ENCODE results near the gene RGS7.

Gene RGS7

DNA sequence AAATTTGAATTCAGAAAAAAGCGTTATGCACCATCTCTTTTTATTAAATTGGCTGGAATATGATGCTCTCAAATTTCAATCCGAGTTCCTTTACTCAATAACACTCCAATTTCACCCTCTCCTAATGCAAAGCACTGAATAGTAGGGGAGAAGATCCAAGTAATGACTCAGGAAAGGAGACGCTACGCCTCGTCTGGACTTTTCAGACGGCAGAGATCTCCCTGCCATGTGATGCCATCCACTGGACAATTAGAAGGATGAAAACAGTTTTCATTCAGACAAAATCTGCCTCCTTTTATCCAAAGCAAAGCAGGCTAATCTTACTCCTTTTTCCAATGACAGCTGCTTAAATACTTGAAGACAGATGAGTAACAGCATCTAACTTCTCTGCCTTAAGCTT lies 502.6 kb downstream of the RGS7 start:
- Histone ChIP-seq H3K27ac (ENCODE audit: low read length) (no peak overlapping the region), H3K9ac (ENCODE audit: low read depth, low read length) (no peak overlapping the region), H3K4me1 (ENCODE audit: insufficient read depth, low read length) (no peaks in the 10 kb centered on the region), H3K9me3 (ENCODE audit: insufficient read depth, low read depth, low read length) (no peaks in the 10 kb centered on the region), H3K36me3 (ENCODE audit: insufficient read depth, low read depth, low read length) (no peaks in the 10 kb centered on the region), H3K4me3 (ENCODE audit: low read length) (no peak overlapping the region), H3K27me3 (ENCODE audit: insufficient read depth, low read length) (no peaks in the 10 kb centered on the region)

DNA sequence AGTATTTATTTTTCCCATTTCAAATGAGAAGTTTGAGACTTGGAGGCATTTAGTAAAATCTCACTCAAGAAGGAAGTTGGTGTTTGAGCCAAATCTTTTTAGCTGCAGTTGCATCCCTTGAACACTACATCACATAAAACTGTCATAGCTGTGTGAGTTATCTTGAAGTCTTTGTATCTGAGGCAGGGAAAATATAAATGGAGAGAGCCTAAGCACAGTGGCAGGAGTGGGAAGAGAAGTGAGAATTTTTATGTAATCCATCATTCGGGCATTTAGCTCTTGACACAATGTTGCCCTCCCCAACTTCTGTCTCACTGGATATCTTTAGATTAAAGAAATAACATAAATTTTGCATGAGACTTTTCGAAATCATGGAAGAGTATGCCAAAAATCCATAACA lies 509.7 kb downstream of the RGS7 start:
- H3K4me1 ChIP-seq (ENCODE audit: insufficient read depth, low read length) = no peaks in the 10 kb centered on the region
- H3K27me3 ChIP-seq (ENCODE audit: insufficient read depth, low read length) = no peaks in the 10 kb centered on the region
- H3K36me3 ChIP-seq (ENCODE audit: insufficient read depth, low read depth, low read length) = no peaks in the 10 kb centered on the region
- no peak overlapping the region for H3K27ac ChIP-seq (ENCODE audit: low read length)
- no peaks in the 10 kb centered on the region for H3K9me3 ChIP-seq (ENCODE audit: insufficient read depth, low read depth, low read length)
- no peak overlapping the region for H3K9ac ChIP-seq (ENCODE audit: low read depth, low read length)
- no peak overlapping the region for H3K4me3 ChIP-seq (ENCODE audit: low read length)

- Histone ChIP-seq H3K27me3 (ENCODE audit: insufficient read depth, low read length) (no peaks in the 10 kb centered on the region), H3K9ac (ENCODE audit: low read depth, low read length) (no peak overlapping the region), H3K4me1 (ENCODE audit: insufficient read depth, low read length) (no peaks in the 10 kb centered on the region), H3K27ac (ENCODE audit: low read length) (no peak overlapping the region), H3K36me3 (ENCODE audit: insufficient read depth, low read depth, low read length) (no peaks in the 10 kb centered on the region), H3K4me3 (ENCODE audit: low read length) (no peak overlapping the region), H3K9me3 (ENCODE audit: insufficient read depth, low read depth, low read length) (no peaks in the 10 kb centered on the region)
Observed at GRCh38 chr1:240844486-240844885, 512.5 kb downstream of the RGS7 start.

DNA sequence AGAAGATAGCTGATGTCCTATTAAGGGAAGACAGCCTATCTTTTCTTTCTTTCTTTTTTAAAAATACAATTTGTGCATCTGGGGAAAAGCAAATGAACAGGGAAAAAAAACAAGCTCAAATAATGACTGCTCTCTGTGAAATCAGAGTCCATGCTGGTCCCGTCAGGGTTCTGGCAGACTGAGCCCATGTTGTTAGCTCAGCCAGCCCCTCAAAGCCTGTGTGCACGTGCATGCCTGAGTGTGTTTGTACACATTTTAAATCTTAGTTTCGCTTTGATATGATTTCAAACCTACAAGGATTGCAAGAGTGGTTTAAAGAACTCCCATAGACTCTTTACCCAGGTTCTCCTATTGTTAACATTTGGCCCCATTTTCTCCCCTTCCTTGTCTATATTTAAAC lies 513.2 kb downstream of the RGS7 start:
- Histone ChIP-seq H3K27ac (ENCODE audit: low read length) (no peak overlapping the region), H3K36me3 (ENCODE audit: insufficient read depth, low read depth, low read length) (no peaks in the 10 kb centered on the region), H3K4me3 (ENCODE audit: low read length) (no peak overlapping the region), H3K4me1 (ENCODE audit: insufficient read depth, low read length) (no peaks in the 10 kb centered on the region), H3K27me3 (ENCODE audit: insufficient read depth, low read length) (no peaks in the 10 kb centered on the region), H3K9me3 (ENCODE audit: insufficient read depth, low read depth, low read length) (no peaks in the 10 kb centered on the region), H3K9ac (ENCODE audit: low read depth, low read length) (no peak overlapping the region)

DNA sequence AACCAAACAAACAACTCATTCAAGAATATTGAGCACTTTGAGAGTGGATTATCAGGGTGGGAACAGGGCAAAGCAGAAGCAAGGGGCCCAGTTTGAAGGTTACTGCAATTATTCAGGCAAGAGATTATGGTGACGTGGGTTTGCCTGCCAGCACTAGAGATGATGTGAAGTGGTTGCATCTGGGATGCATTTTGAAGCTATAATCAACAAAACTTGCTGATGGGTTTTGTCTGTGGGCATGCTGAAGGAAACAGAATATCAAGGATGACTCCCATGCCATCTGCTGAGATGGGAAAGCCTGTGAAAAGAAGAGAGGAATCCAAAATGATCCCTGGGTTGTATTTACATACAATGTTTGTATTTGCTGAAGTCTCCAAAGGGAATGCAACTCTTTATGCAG lies 520.7 kb downstream of the RGS7 start:
- Histone ChIP-seq H3K36me3 (ENCODE audit: insufficient read depth, low read depth, low read length) (no peaks in the 10 kb centered on the region), H3K27me3 (ENCODE audit: insufficient read depth, low read length) (no peaks in the 10 kb centered on the region), H3K9ac (ENCODE audit: low read depth, low read length) (no peak overlapping the region), H3K4me1 (ENCODE audit: insufficient read depth, low read length) (no peaks in the 10 kb centered on the region), H3K27ac (ENCODE audit: low read length) (no peak overlapping the region), H3K4me3 (ENCODE audit: low read length) (no peak overlapping the region), H3K9me3 (ENCODE audit: insufficient read depth, low read depth, low read length) (no peaks in the 10 kb centered on the region)

- H3K9ac ChIP-seq (ENCODE audit: low read depth, low read length) = no peak overlapping the region
- no peaks in the 10 kb centered on the region for H3K27me3 ChIP-seq (ENCODE audit: insufficient read depth, low read length)
- no peak overlapping the region for H3K27ac ChIP-seq (ENCODE audit: low read length)
- H3K36me3 ChIP-seq (ENCODE audit: insufficient read depth, low read depth, low read length) = no peaks in the 10 kb centered on the region
- no peak overlapping the region for H3K4me3 ChIP-seq (ENCODE audit: low read length)
- no peaks in the 10 kb centered on the region for H3K4me1 ChIP-seq (ENCODE audit: insufficient read depth, low read length)
- H3K9me3 ChIP-seq (ENCODE audit: insufficient read depth, low read depth, low read length) = no peaks in the 10 kb centered on the region
Observed at GRCh38 chr1:240835291-240835690, 521.7 kb downstream of the RGS7 start.

GRCh38 chr1:240833075-240833474 lies 523.9 kb downstream of the RGS7 start:
- Histone ChIP-seq H3K4me1 (ENCODE audit: insufficient read depth, low read length) (no peaks in the 10 kb centered on the region), H3K9ac (ENCODE audit: low read depth, low read length) (no peak overlapping the region), H3K4me3 (ENCODE audit: low read length) (no peak overlapping the region), H3K27me3 (ENCODE audit: insufficient read depth, low read length) (no peaks in the 10 kb centered on the region), H3K36me3 (ENCODE audit: insufficient read depth, low read depth, low read length) (no peaks in the 10 kb centered on the region), H3K27ac (ENCODE audit: low read length) (no peak overlapping the region), H3K9me3 (ENCODE audit: insufficient read depth, low read depth, low read length) (no peaks in the 10 kb centered on the region)

DNA sequence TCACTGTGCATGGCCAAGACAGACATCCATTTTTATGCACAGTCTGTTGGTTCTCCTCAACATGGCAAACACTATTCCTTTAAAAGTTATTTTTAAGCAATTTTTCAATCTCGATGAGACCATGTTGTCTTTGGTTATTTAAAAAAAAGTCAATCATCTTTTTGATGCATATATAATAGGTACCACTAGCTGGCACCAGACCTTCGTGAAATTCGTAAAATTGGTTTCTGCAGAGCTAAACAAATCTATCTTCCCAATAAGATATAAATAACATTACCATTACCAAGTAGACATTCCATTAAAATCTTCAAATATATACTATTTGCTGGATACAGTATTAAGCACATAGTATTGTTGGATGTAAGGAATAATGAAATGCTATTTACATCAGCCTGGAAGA lies 525.1 kb downstream of the RGS7 start:
- H3K9me3 ChIP-seq (ENCODE audit: insufficient read depth, low read depth, low read length) = no peaks in the 10 kb centered on the region
- no peak overlapping the region for H3K9ac ChIP-seq (ENCODE audit: low read depth, low read length)
- no peak overlapping the region for H3K4me3 ChIP-seq (ENCODE audit: low read length)
- H3K27me3 ChIP-seq (ENCODE audit: insufficient read depth, low read length) = no peaks in the 10 kb centered on the region
- H3K36me3 ChIP-seq (ENCODE audit: insufficient read depth, low read depth, low read length) = no peaks in the 10 kb centered on the region
- no peak overlapping the region for H3K27ac ChIP-seq (ENCODE audit: low read length)
- H3K4me1 ChIP-seq (ENCODE audit: insufficient read depth, low read length) = no peaks in the 10 kb centered on the region

GRCh38 chr1:240831191-240831631 lies 525.8 kb downstream of the RGS7 start:
- no peak overlapping the region for H3K4me3 ChIP-seq (ENCODE audit: low read length)
- no peak overlapping the region for H3K27ac ChIP-seq (ENCODE audit: low read length)

DNA sequence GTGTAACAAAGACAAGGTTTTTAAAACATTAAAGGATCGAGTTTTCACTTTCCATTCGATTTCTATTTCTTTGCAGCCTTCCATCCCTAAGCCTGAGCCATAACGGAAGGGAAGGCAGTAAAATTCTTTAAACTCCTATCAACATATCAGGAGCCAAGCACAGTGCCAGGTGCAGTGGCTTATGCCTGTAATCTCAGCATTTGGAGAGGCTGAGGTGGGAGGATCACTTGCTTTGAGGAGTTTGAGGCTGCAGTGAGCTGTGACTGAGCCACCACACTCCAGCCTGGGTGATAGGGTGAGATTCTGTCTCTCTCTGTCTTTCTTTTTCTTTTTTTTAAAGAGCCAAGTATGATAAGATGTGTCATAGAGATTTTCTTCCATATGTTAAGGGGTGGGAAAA lies 527.5 kb downstream of the RGS7 start:
- H3K27ac ChIP-seq (ENCODE audit: low read length) = no peak overlapping the region
- H3K4me1 ChIP-seq (ENCODE audit: insufficient read depth, low read length) = no peaks in the 10 kb centered on the region
- H3K9ac ChIP-seq (ENCODE audit: low read depth, low read length) = no peak overlapping the region

More at GRCh38 chr1:240831191-240831631, 525.8 kb downstream of the RGS7 start:
- H3K27me3 ChIP-seq (ENCODE audit: insufficient read depth, low read length) = no peaks in the 10 kb centered on the region
- H3K9ac ChIP-seq (ENCODE audit: low read depth, low read length) = no peak overlapping the region
- no peaks in the 10 kb centered on the region for H3K9me3 ChIP-seq (ENCODE audit: insufficient read depth, low read depth, low read length)
- no peaks in the 10 kb centered on the region for H3K4me1 ChIP-seq (ENCODE audit: insufficient read depth, low read length)
- no peaks in the 10 kb centered on the region for H3K36me3 ChIP-seq (ENCODE audit: insufficient read depth, low read depth, low read length)

GRCh38 chr1:240827786-240828185 lies 529.2 kb downstream of the RGS7 start:
- H3K36me3 ChIP-seq (ENCODE audit: insufficient read depth, low read depth, low read length) = no peaks in the 10 kb centered on the region
- H3K4me3 ChIP-seq (ENCODE audit: low read length) = no peak overlapping the region
- H3K27me3 ChIP-seq (ENCODE audit: insufficient read depth, low read length) = no peaks in the 10 kb centered on the region
- H3K9ac ChIP-seq (ENCODE audit: low read depth, low read length) = no peak overlapping the region
- H3K9me3 ChIP-seq (ENCODE audit: insufficient read depth, low read depth, low read length) = no peaks in the 10 kb centered on the region
- H3K27ac ChIP-seq (ENCODE audit: low read length) = no peak overlapping the region
- H3K4me1 ChIP-seq (ENCODE audit: insufficient read depth, low read length) = no peaks in the 10 kb centered on the region

More for the DNA sequence above, 527.5 kb downstream of the RGS7 start:
- H3K36me3 ChIP-seq (ENCODE audit: insufficient read depth, low read depth, low read length) = no peaks in the 10 kb centered on the region
- no peak overlapping the region for H3K4me3 ChIP-seq (ENCODE audit: low read length)
- H3K9me3 ChIP-seq (ENCODE audit: insufficient read depth, low read depth, low read length) = no peaks in the 10 kb centered on the region
- H3K27me3 ChIP-seq (ENCODE audit: insufficient read depth, low read length) = no peaks in the 10 kb centered on the region

DNA sequence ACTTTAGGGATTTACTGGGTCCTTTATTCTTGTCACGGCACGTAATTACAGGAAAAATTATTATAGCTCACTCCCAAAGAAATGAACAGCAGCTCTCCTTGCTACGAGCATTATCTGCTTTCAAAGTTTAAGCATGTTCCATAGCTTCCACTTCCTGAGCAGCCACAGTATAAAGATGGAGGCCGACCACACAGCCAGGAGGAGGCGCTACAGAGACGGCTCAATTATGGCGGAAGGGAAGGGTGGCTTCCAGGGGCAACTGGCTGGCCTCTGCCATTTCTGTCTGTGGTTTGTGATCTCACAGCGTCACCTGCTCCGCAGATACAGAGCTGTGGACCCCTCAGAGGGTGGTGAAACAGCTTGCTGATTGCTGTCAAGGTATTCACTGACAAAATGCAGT lies 532.8 kb downstream of the RGS7 start:
- Histone ChIP-seq H3K9ac (ENCODE audit: low read depth, low read length) (no peak overlapping the region), H3K27me3 (ENCODE audit: insufficient read depth, low read length) (no peaks in the 10 kb centered on the region), H3K36me3 (ENCODE audit: insufficient read depth, low read depth, low read length) (no peaks in the 10 kb centered on the region), H3K9me3 (ENCODE audit: insufficient read depth, low read depth, low read length) (no peaks in the 10 kb centered on the region), H3K27ac (ENCODE audit: low read length) (no peak overlapping the region), H3K4me3 (ENCODE audit: low read length) (no peak overlapping the region), H3K4me1 (ENCODE audit: insufficient read depth, low read length) (no peaks in the 10 kb centered on the region)

- Histone ChIP-seq H3K4me3 (ENCODE audit: low read length) (no peak overlapping the region), H3K9ac (ENCODE audit: low read depth, low read length) (no peak overlapping the region), H3K27me3 (ENCODE audit: insufficient read depth, low read length) (no peaks in the 10 kb centered on the region), H3K27ac (ENCODE audit: low read length) (no peak overlapping the region), H3K4me1 (ENCODE audit: insufficient read depth, low read length) (no peaks in the 10 kb centered on the region), H3K9me3 (ENCODE audit: insufficient read depth, low read depth, low read length) (no peaks in the 10 kb centered on the region), H3K36me3 (ENCODE audit: insufficient read depth, low read depth, low read length) (no peaks in the 10 kb centered on the region)
Observed at GRCh38 chr1:240823357-240823756, 533.6 kb downstream of the RGS7 start.
